Ovary (tissue), 9 donors: ENCODE data around the gene CASP5. TPM values are rescaled to one million over a fixed set of nuclear protein-coding genes. Genes with fewer than 3 reads are reported as not detected.
A peak's percentile ranks its signal among the peaks of the same experiment; 100 is the strongest.

Experiments
- DNase-seq, 5 donors: peaks; one replicate each; pipeline ENCODE4 v3.0.0-alpha.2; 2019 to 2020
- H3K27ac ChIP-seq, 2 donors: fragments of 200-600 bp; one replicate each; pipeline versions ENCODE4 v1.5.1 to v1.8.0; 2019 to 2022
- H3K27me3 ChIP-seq: fragments of 200-600 bp; one replicate; pipeline ENCODE4 v1.8.0; 2022
- H3K36me3 ChIP-seq: fragments of 200-600 bp; sonication (generic); one replicate; pipeline ENCODE4 v1.5.1; 2019
- H3K4me1 ChIP-seq: one replicate; pipeline ENCODE4 v1.8.1; 2013; ENCODE audit warnings: mild to moderate bottlenecking, moderate library complexity; ENCODE audit not compliant: insufficient read depth
- H3K4me3 ChIP-seq: fragments of 200-600 bp; sonication (generic); one replicate; pipeline ENCODE4 v1.5.1; 2017
- H3K9me3 ChIP-seq, 2 donors: fragments of 200-600 bp in 1 of 2; sonication (generic) in 1 of 2; one replicate each; pipeline versions ENCODE4 v1.5.1 to v1.8.1; 2013 to 2019; ENCODE audit warnings: mild to moderate bottlenecking in 1 of 2, moderate library complexity in 1 of 2
- CTCF ChIP-seq, 3 donors: fragments of 450-650 bp in 2 of 3; fragments of 200-600 bp in 1 of 3; IDR thresholded peaks; one replicate each; pipeline versions ENCODE4 v1.5.1 to v1.8.0; 2016 to 2022; ENCODE audit warnings: antibody characterized with exemption in 3 of 3, mild to moderate bottlenecking in 1 of 3
- EP300 ChIP-seq: sonication (generic); formaldehyde crosslinking; IDR thresholded peaks from one replicate; pipeline ENCODE4 v1.6.1; 2017; ENCODE audit warnings: antibody characterized with exemption
- POLR2A ChIP-seq: fragments of 450-650 bp; IDR thresholded peaks from one replicate; pipeline ENCODE4 v1.6.1; 2017; ENCODE audit warnings: antibody characterized with exemption, mild to moderate bottlenecking, moderate library complexity
- WGBS, 3 donors: extraction: QIAGEN DNeasy Blood & Tissue Kit in 1 of 3; methylation state at CpG; one replicate each; pipeline versions ENCODE4 v1.1.5 to v1.1.7; 2013 to 2017; 5-methylcytosine and 5-hydroxymethylcytosine counted together
- intact Hi-C, 4 donors: fragments of 100-400 bp; cut with DNase I; formaldehyde crosslinking; loops; one replicate each; pipeline versions ENCODE4 v1.11.0 to v1.15.1; 2022 to 2023
- polyA plus RNA-seq, 2 donors: library from polyadenylated mRNA; stranded (reverse); fragments of 200-250 nt in 1 of 2; fragments of 350-450 nt in 1 of 2; fragmentation: Illumina TruSeq in 1 of 2; extraction: RNeasy Lipid Tissue Mini Kit (QIAGEN cat#74804) in 1 of 2; gene quantifications; one replicate each; pipeline ENCODE4 v1.2.3, GENCODE V29; 2013 to 2014
- total RNA-seq, 7 donors: library from RNA; depleted of rRNA in 2 of 7; stranded (reverse); fragments of >200 nt in 2 of 7; fragmentation: NEBNext Ultra II Directional in 3 of 7; extraction: Animal tissue kit (Norgen Biotek cat#: 25700) in 3 of 7; gene quantifications; one replicate each; pipeline versions ENCODE4 v1.1.0 to v1.2.4, GENCODE V29; 2016 to 2023
- donor health status: DM: no; HTN: no; CAD: no; lungs with moderate emphysema.
- donor health status: DM: no; HTN: no; CAD: no.
- donor health status: Bipolar disorder and iron deficiency.
- donor health status: DM: yes; HTN: yes; CAD: no.
- donor health status: DM: no; HTN: no; CAD: no.
- donor health status: DM: yes; HTN: yes; CAD: no.

Gene CASP5
- total and polyA plus RNA-seq, 9 donors, result 0.32 to 0.40 TPM; not detected in 7

GRCh38 chr11:104946907-104947306, 76.1 kb downstream of the CASP5 start:
- DNase-seq, result no peak

More at GRCh38 chr11:104946907-104947306, 76.1 kb downstream of the CASP5 start:
- TF ChIP-seq EP300, result no peak
- TF ChIP-seq POLR2A, result no peak
- peak in 1 of 3 donors; percentile 10 for TF ChIP-seq CTCF (IDR thresholded peaks at IDR 0.05)
- Histone ChIP-seq H3K4me1 (no peaks in the 10 kb centered on the region), H3K9me3 (no peaks in the 10 kb centered on the region), H3K4me3 (no peak overlapping the region), H3K36me3 (no peaks in the 10 kb centered on the region), H3K27ac (no peak overlapping the region), H3K27me3 (no peaks in the 10 kb centered on the region)
- 28 to 37% (median 37%) methylated on average over 2 of the region's 2 CpGs for WGBS, 3 donors
- intact Hi-C loops, result no loop called here

Other genes starting within 250 kb of the CASP5 start
- gene CASP12, start 124.7 kb downstream of the CASP5 start, total RNA-seq, result 10 to 100 TPM in 1 of 7 donors, 1 to 10 TPM in 6; 2.0 to 12.0 (median 3.2) TPM
- gene CASP12, start 124.7 kb downstream of the CASP5 start, polyA plus RNA-seq, result 10 to 100 TPM in 1 of 2 donors, 1 to 10 TPM in 1; 3.3 to 10.8 TPM
- gene CASP4, start 54.6 kb downstream of the CASP5 start, total RNA-seq, result 10 to 100 TPM; 37.8 to 76.1 (median 49.1) TPM
- 100 to 1,000 TPM in 1 of 2 donors, 10 to 100 TPM in 1; 52.3 to 105 TPM for gene CASP4, start 54.6 kb downstream of the CASP5 start, polyA plus RNA-seq
- gene CASP1, start 12.0 kb upstream of the CASP5 start, total RNA-seq, result 10 to 100 TPM in 6 of 7 donors, 1 to 10 TPM in 1; 4.2 to 17.2 (median 11.0) TPM
- 10 to 100 TPM; 12.9 to 24.7 TPM for gene CASP1, start 12.0 kb upstream of the CASP5 start, polyA plus RNA-seq
- 10 to 100 TPM in 4 of 7 donors, 1 to 10 TPM in 3; 6.6 to 16.5 (median 10.5) TPM for gene CARD16, start 22.2 kb upstream of the CASP5 start, total RNA-seq
- 10 to 100 TPM; 27.1 to 41.8 TPM for gene CARD16, start 22.2 kb upstream of the CASP5 start, polyA plus RNA-seq
- gene CARD18, start 116.6 kb upstream of the CASP5 start, total RNA-seq, result not detected
- gene CARD18, start 116.6 kb upstream of the CASP5 start, polyA plus RNA-seq, result not detected